ENCODE data around the gene IVL.

The IVL gene

DNA sequence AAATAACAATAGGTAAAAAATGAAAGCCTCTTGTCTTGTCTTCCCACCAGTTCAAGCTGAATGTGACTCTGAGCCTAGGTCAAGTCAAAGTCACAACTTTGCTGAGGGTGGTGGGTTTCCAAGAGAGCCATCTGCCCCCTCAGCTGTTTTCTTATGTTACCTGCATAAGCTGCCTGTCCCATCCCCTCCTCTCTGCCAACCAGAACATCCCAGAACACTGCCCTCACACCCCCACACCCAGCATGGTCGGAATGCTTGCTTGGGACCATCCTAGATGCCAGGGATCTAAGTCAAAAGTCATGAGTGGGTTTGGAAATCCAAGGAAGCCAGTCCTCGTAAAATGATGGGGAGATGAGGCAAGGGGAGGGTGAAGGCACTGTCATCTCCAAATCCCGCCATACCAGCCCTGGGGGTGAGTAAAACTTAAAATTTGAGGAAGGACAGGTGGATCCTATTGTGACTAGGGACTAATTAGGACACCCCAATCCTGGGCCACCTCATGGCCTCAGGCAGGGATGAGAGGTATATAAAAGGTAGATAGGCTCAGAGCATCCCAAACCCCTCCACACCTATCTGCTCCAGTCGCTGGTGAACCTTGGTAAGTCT is 38.4 kb downstream of the IVL start, which contains the start of gene SPRR5:
TSS of gene SPRR5 (plus strand) at position 556 of the 606 bp plus-strand sequence. CDS start 1,349 bp downstream, outside the sequence.
- no peak for DNase-seq (ENCODE audit: extremely low read depth in 1 of 2, low read depth in 1 of 2)

DNA sequence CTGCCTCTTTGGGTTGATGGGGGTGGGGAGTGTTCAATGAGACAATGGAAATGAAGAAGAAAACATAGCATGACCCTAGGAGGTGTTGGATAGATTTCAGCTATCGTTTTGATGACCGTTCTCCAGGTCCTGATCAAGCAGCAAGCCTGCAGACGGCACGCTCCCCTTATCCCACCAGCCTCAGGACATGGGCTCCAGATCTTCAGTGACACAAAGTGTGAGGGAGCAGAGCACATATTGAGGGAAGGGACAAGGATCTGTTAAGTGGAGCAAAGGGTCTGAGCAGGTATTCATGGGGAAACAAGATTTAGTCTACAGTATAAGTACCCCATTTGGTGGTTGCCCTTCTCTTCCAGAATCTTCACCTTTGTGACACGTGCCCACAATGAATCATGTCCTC is 43.4 kb downstream of the IVL start:
- DNase-seq (ENCODE audit: extremely low read depth in 1 of 2, low read depth in 1 of 2) = no peak

DNA sequence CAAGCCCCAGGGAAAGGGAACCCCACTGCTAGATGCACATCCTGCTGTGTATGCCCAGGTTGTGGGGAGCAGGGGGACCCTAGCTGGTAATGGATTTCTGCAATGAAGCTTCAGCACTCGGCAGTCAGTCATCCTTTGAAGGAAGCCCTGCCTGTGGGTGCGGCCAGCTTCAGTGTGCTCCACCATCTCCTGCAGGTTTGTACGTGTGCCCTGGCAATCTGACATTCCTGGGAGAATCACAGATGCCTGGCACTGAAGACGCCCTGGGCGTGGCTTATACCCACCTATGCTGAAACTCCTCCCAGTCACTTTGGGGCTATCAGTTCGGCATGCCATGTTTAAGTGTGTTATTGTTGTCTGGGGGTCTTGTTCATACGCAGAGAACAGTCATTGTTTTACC is 45.4 kb downstream of the IVL start:
- DNase-seq (ENCODE audit: extremely low read depth in 1 of 2, low read depth in 1 of 2) = no peak

DNA sequence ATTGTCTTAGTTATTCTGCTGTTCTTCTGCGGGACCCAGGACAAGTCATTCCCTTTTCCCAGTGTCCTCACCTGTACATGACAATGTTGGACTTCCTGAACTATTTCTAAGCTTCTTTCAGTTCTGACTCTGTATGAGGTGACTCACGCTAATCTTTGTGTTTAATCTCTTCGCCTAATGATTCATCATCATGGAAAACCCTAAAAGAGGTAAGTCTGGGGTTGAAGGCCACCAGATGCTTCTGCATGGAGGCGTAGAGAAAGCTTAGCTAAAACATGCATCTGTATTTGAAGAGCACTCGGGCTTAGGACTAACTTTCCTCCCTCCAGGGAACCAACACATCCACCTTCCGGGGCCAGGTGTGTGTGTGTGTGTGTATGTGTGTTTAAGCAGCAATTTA is 46.1 kb downstream of the IVL start:
- DNase-seq (ENCODE audit: extremely low read depth in 1 of 2, low read depth in 1 of 2) = no peak

DNA sequence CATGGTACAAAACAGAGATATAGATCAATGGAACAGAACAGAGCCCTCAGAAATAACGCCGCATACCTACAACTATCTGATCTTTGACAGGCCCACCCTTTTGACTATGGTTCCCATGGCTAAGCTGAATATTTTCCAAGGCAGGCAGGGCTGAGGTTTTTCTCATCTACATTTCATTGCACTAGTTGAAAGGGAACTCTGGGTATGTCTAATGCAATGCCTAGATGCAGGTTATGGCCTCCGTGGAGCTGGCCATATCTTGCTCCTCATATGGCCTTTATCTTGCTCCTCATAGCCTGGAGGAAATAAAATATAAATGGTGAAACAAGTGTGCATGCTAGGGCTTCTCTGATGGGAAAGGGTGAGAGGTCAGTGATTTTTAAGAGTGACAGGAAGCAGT is 49.2 kb downstream of the IVL start:
- DNase-seq (ENCODE audit: extremely low read depth in 1 of 2, low read depth in 1 of 2) = no peak

DNA sequence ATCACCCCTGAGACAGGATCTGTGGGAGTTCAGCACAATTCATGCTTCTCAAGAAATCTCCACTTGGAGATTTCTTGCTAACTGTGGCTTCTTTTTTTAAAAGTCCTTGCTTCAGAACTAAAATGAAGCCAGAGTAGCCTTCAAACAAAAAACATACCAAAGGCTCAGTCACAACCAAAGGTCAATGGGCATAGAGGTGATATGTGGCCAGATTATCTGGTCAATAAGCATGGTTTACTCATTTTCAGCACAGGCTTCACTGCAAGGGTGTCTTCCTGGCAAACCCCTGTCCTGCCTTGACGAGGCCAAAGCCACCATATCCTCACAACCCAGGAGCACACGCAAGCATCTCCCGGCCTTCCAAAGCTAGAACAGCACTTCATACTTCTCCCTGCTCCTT is 50.9 kb downstream of the IVL start:
- DNase-seq (ENCODE audit: extremely low read depth in 1 of 2, low read depth in 1 of 2) = no peak

DNA sequence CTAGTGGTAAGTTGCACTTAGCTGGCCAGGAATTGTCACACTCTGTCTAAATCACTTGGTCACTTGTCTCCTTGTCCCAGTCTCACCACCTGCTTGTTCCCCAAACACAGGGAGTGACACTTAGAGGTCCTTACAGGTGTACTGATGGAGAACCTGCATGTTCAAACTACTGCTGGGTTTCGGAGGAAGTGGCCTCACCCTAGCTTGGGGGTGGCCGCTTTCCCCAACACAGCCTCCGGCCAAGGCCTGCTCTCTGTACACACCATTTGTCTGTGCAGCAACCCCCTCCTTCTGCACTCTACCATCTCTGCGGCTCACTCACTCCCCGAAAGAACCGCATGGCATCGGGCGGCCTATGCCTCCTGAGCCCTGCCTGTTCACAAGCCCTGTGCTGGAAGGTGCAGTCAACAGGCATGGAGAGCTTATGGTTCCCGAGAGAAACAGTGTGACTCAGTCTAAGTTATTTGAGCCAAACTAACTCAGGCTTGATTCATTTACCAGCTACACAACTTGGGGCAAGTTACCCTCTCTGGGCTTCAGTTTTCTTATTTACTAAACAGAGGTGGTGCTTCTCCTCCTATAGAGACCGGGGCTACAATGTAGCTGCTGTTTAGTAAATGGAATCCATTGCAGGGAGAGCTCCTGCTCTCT is 51.6 kb downstream of the IVL start:
- no peak for DNase-seq (ENCODE audit: extremely low read depth in 1 of 2, low read depth in 1 of 2)

DNA sequence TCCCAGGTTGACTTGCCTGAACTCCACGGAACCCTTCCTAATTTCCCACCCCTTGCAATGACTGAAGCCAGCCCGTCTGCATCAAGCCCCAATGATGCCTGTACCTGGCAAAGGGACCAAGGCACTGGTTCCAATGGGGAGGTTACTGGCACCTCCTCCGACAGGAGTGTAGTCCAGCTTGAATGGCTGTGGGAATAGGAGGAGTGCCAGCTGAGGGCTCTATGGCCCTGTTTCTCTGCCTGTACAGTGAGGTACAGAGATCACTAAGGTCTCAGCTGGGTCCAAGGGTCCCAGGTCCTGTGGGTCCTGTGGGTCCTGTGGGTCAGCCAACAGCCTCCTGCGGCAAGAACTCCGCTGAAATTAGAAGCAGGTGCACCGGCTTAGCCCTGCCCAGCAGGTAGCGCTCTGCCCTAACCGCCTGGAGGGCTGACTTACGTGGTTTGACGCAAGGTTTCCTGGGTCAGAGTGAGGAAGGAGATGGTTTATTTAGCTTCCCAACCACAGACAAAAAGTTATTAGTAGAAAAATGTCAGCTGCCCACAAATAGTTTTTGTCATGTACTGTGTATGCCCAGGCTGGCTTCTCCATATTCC is 52.2 kb downstream of the IVL start:
- DNase-seq (ENCODE audit: extremely low read depth in 1 of 2, low read depth in 1 of 2) = no peak

All from activated CD8-positive, alpha-beta memory T cell treated with anti-CD3 and anti-CD28 coated beads for 1 hour (primary cell).